Neuronal stem cell (in vitro differentiated cells): Measurements from ENCODE around the gene CCDC3.
"Not testable (repeated sequence)": the region's sequence is repeated elsewhere in the genome, so short reads cannot be mapped to it uniquely, and the experiment has no call there.

Source experiments
- DNase-seq: peaks from one replicate; pipeline ENCODE4 v3.0.0-alpha.2; 2013; ENCODE audit warnings: low spot score
- H2AFZ ChIP-seq: one replicate; pipeline ENCODE4 v1.6.1; 2013; ENCODE audit warnings: mild to moderate bottlenecking, low read length, inconsistent platforms
- H2AK5ac ChIP-seq: 2 replicates; pipeline ENCODE4 v1.6.1; 2013; ENCODE audit warnings: low read depth, mild to moderate bottlenecking, inconsistent platforms, low read length, moderate library complexity, mixed read lengths
- H2BK120ac ChIP-seq: 2 replicates; pipeline ENCODE4 v1.6.1; 2013; ENCODE audit warnings: low read depth, mild to moderate bottlenecking, inconsistent platforms, low read length, moderate library complexity, mixed read lengths
- H2BK12ac ChIP-seq: one replicate; pipeline ENCODE4 v1.6.1; 2013; ENCODE audit warnings: low read length, inconsistent platforms
- H2BK15ac ChIP-seq: 2 replicates; pipeline ENCODE4 v1.6.1; 2013; ENCODE audit warnings: mild to moderate bottlenecking, low read length, inconsistent platforms, mixed read lengths
- H2BK5ac ChIP-seq: one replicate; pipeline ENCODE4 v1.6.1; 2013; ENCODE audit warnings: inconsistent platforms, mild to moderate bottlenecking, low read length, moderate library complexity
- H3K14ac ChIP-seq: one replicate; pipeline ENCODE4 v1.6.1; 2013; ENCODE audit warnings: low read length, inconsistent platforms
- H3K18ac ChIP-seq: 2 replicates; pipeline ENCODE4 v1.6.1; 2013; ENCODE audit warnings: low read length, inconsistent platforms
- H3K23ac ChIP-seq: 2 replicates; pipeline ENCODE4 v1.6.1; 2013; ENCODE audit warnings: low read depth, mild to moderate bottlenecking, mixed read lengths, low read length, inconsistent platforms; ENCODE audit not compliant: poor library complexity
- H3K27ac ChIP-seq: replicated peaks from 3 replicates; pipeline ENCODE4 v1.5.1; 2013; ENCODE audit warnings: low read length, inconsistent platforms
- H3K27me3 ChIP-seq, 3 experiments: 2 replicates each; pipeline ENCODE4 v1.6.1; 2013; ENCODE audit warnings: low read length in 3 of 3, mild to moderate bottlenecking in 2 of 3, inconsistent platforms in 1 of 3, low read depth in 1 of 3, mixed read lengths in 1 of 3, moderate library complexity in 1 of 3; ENCODE audit not compliant: control insufficient read depth in 3 of 3, insufficient read depth in 3 of 3
- H3K36me3 ChIP-seq, 2 donors: replicated peaks in 1 of 2; 2 replicates each; pipeline ENCODE4 v1.6.1; 2013; ENCODE audit warnings: low read length in 2 of 2; ENCODE audit not compliant: control insufficient read depth in 2 of 2, insufficient read depth in 2 of 2
- H3K4ac ChIP-seq: 2 replicates; pipeline ENCODE4 v1.6.1; 2013; ENCODE audit warnings: inconsistent platforms, mild to moderate bottlenecking, low read length, moderate library complexity
- H3K4me1 ChIP-seq, 2 donors: 1 replicate in 1 of 2; 2 replicates in 1 of 2; pipeline ENCODE4 v1.6.1; 2013; ENCODE audit warnings: low read length in 2 of 2, low read depth in 1 of 2; ENCODE audit not compliant: control insufficient read depth in 2 of 2, insufficient read depth in 1 of 2
- H3K4me2 ChIP-seq: one replicate; pipeline ENCODE4 v1.6.1; 2013; ENCODE audit warnings: mild to moderate bottlenecking, low read length, inconsistent platforms; ENCODE audit not compliant: insufficient read depth, poor library complexity, severe bottlenecking
- H3K4me3 ChIP-seq, 2 donors: 2 replicates each; pipeline ENCODE4 v1.5.1; 2013; ENCODE audit warnings: low read length in 2 of 2, mild to moderate bottlenecking in 2 of 2, inconsistent platforms in 1 of 2, moderate library complexity in 1 of 2
- H3K79me1 ChIP-seq: one replicate; pipeline ENCODE4 v1.6.1; 2013; ENCODE audit warnings: low read depth, mild to moderate bottlenecking, inconsistent platforms, low read length, moderate library complexity
- H3K9ac ChIP-seq: one replicate; pipeline ENCODE4 v1.6.1; 2013; ENCODE audit warnings: mild to moderate bottlenecking, low read depth, low read length, inconsistent platforms; ENCODE audit not compliant: poor library complexity
- H3K9me3 ChIP-seq, 2 donors: replicated peaks in 1 of 2; 2 replicates each; pipeline versions ENCODE3 to v1.6.1; 2013; ENCODE audit warnings: low read length in 2 of 2, mild to moderate bottlenecking in 2 of 2, inconsistent platforms in 1 of 2, low read depth in 1 of 2, mixed read lengths in 1 of 2, moderate library complexity in 1 of 2; ENCODE audit not compliant: control insufficient read depth in 2 of 2, insufficient read depth in 1 of 2
- H4K8ac ChIP-seq: one replicate; pipeline ENCODE4 v1.6.1; 2013; ENCODE audit warnings: low read depth, mild to moderate bottlenecking, inconsistent platforms, low read length, moderate library complexity
- H4K91ac ChIP-seq: one replicate; pipeline ENCODE4 v1.6.1; 2013; ENCODE audit warnings: low read length, low read depth, mild to moderate bottlenecking, inconsistent platforms; ENCODE audit not compliant: poor library complexity
- WGBS, 2 donors: extraction: QIAGEN DNeasy Blood & Tissue Kit; methylation state at CpG; one replicate each; pipeline ENCODE4 v1.1.7; 2013; ENCODE audit warnings: missing lambda C conversion rate in 2 of 2, mixed read lengths in 1 of 2; ENCODE audit not compliant: insufficient read length in 2 of 2, insufficient replicate concordance in 1 of 2; ENCODE audit errors: extremely low coverage in 2 of 2; 5-methylcytosine and 5-hydroxymethylcytosine counted together

CCDC3 gene

GRCh38 chr10:13038391-13038790 lies 36.9 kb upstream of the CCDC3 start:
- H3K4me1 ChIP-seq: no peaks in the 10 kb centered on the region
- H3K27ac ChIP-seq: no peak overlapping the region
- DNase-seq: no peak
- no peak overlapping the region for H3K4ac ChIP-seq
- H2BK5ac ChIP-seq: no peak overlapping the region
- no peak overlapping the region for H2BK15ac ChIP-seq
- no peak overlapping the region for H2AFZ ChIP-seq
- H4K91ac ChIP-seq: no peak overlapping the region
- H3K4me2 ChIP-seq: no peak overlapping the region
- no peak overlapping the region for H2AK5ac ChIP-seq
- no peak overlapping the region for H2BK12ac ChIP-seq
- no peak overlapping the region for H2BK120ac ChIP-seq
- no peaks in the 10 kb centered on the region for H3K79me1 ChIP-seq
- H3K9ac ChIP-seq: no peak overlapping the region
- H3K23ac ChIP-seq: no peak overlapping the region
- no peak overlapping the region for H3K18ac ChIP-seq
- H3K36me3 ChIP-seq: no peaks in the 10 kb centered on the region
- no peak overlapping the region for H4K8ac ChIP-seq
- H3K14ac ChIP-seq: no peak overlapping the region
- H3K27me3 ChIP-seq: no peaks in the 10 kb centered on the region
- H3K9me3 ChIP-seq: no peaks in the 10 kb centered on the region
- WGBS, 2 donors: no CpG with 5 or more reads among the region's 2 CpGs
- no peak overlapping the region for H3K4me3 ChIP-seq

GRCh38 chr10:13037832-13038231 lies 36.3 kb upstream of the CCDC3 start:
- H3K27ac ChIP-seq: no peak overlapping the region
- no peaks in the 10 kb centered on the region for H3K4me1 ChIP-seq
- no peak overlapping the region for H3K9ac ChIP-seq
- no peak overlapping the region for H4K8ac ChIP-seq
- no peaks in the 10 kb centered on the region for H3K9me3 ChIP-seq
- DNase-seq: no peak
- no peak overlapping the region for H2BK12ac ChIP-seq
- no peak overlapping the region for H3K14ac ChIP-seq
- H3K79me1 ChIP-seq: no peaks in the 10 kb centered on the region
- no peak overlapping the region for H2BK120ac ChIP-seq
- H3K27me3 ChIP-seq: no peaks in the 10 kb centered on the region
- H4K91ac ChIP-seq: no peak overlapping the region
- H3K18ac ChIP-seq: no peak overlapping the region
- no peak overlapping the region for H2BK5ac ChIP-seq
- no peak overlapping the region for H3K23ac ChIP-seq
- no peaks in the 10 kb centered on the region for H3K36me3 ChIP-seq
- no CpG with 5 or more reads among the region's 2 CpGs for WGBS, 2 donors
- H3K4me3 ChIP-seq: no peak overlapping the region
- no peak overlapping the region for H3K4ac ChIP-seq
- H2AK5ac ChIP-seq: no peak overlapping the region
- H2AFZ ChIP-seq: no peak overlapping the region
- H2BK15ac ChIP-seq: no peak overlapping the region
- H3K4me2 ChIP-seq: no peak overlapping the region

GRCh38 chr10:13036841-13037240 lies 35.3 kb upstream of the CCDC3 start:
- Histone ChIP-seq H3K4ac (no peak overlapping the region), H3K14ac (no peak overlapping the region), H3K4me1 (no peaks in the 10 kb centered on the region), H3K9ac (no peak overlapping the region), H2BK15ac (no peak overlapping the region), H3K27ac (no peak overlapping the region), H4K91ac (no peak overlapping the region), H3K27me3 (no peaks in the 10 kb centered on the region), H3K4me3 (no peak overlapping the region), H2BK5ac (no peak overlapping the region), H3K9me3 (no peaks in the 10 kb centered on the region), H4K8ac (no peak overlapping the region), H3K79me1 (no peaks in the 10 kb centered on the region), H3K4me2 (no peak overlapping the region), H2AK5ac (no peak overlapping the region), H2AFZ (no peak overlapping the region), H3K18ac (no peak overlapping the region), H3K36me3 (no peaks in the 10 kb centered on the region), H3K23ac (no peak overlapping the region), H2BK12ac (no peak overlapping the region), H2BK120ac (no peak overlapping the region)
- WGBS, 2 donors: 100% methylated on average over 1 to 2 of the region's 4 CpGs
- no peak for DNase-seq

- not testable (repeated sequence) for DNase-seq, H3K4me3 ChIP-seq, H3K4ac ChIP-seq, H3K9me3 ChIP-seq, H3K18ac ChIP-seq, H4K91ac ChIP-seq, H3K27me3 ChIP-seq, H3K27ac ChIP-seq, H3K9ac ChIP-seq, H3K79me1 ChIP-seq, H3K4me2 ChIP-seq, H2BK5ac ChIP-seq, H3K36me3 ChIP-seq, H4K8ac ChIP-seq, H3K14ac ChIP-seq, H2AFZ ChIP-seq, H2BK120ac ChIP-seq, H2BK15ac ChIP-seq, H2BK12ac ChIP-seq, H2AK5ac ChIP-seq, H3K4me1 ChIP-seq, H3K23ac ChIP-seq
- no CpG with 5 or more reads among the region's 9 CpGs for WGBS, 2 donors
These were observed 34.2 kb upstream of the CCDC3 start for GRCh38 chr10:13035731-13036130.
